ENCODE results near the gene ZNF205. TPM values are rescaled to one million over a fixed set of nuclear protein-coding genes. Genes with fewer than 3 reads are reported as not detected.
"Not testable (repeated sequence)": the region's sequence is repeated elsewhere in the genome, so short reads cannot be mapped to it uniquely, and the experiment has no call there.

The ZNF205 gene
- total and polyA plus RNA-seq, 11 donors, result 7.4 to 19.8 (median 8.6) TPM

- Histone ChIP-seq H3K9me3 (no peaks in the 10 kb centered on the region), H3K4me1 (peaks cover 0 to 32% (median 19%) of the 10 kb centered on the region in 12 donors), H3K36me3 (peaks cover 0 to 56% (median 36%) of the 10 kb centered on the region in 9 donors), H3K4me3 (no peak overlapping the region), H3K27ac (no peak overlapping the region), H3K27me3 (no peaks in the 10 kb centered on the region)
- no peak for TF ChIP-seq CTCF (IDR thresholded peaks at IDR 0.05)
- no peak for TF ChIP-seq POLR2A (IDR thresholded peaks at IDR 0.05)
- DNase-seq, result no peak
- WGBS, 4 donors, result 84 to 93% (median 88%) methylated on average over 14 of the region's 14 CpGs
- no peak for ATAC-seq
- intact Hi-C loops (cut with DNase I), result no loop called here
Observed at GRCh38 chr16:3138823-3139426, 26.5 kb downstream of the ZNF205 start.

GRCh38 chr16:3139561-3139960 lies 27.2 kb downstream of the ZNF205 start:
- 90 to 94% (median 91%) methylated on average over 9 of the region's 9 CpGs for WGBS, 4 donors
- H3K27me3 ChIP-seq; intact Hi-C loops (cut with DNase I); ATAC-seq; H3K9me3 ChIP-seq; H3K4me3 ChIP-seq; DNase-seq; H3K27ac ChIP-seq: not testable (repeated sequence)
- H3K36me3 ChIP-seq, result peaks cover 0 to 56% (median 36%) of the 10 kb centered on the region in 9 donors
- peaks cover 0 to 35% (median 20%) of the 10 kb centered on the region in 12 donors for H3K4me1 ChIP-seq

GRCh38 chr16:3140603-3141427 lies 28.4 kb downstream of the ZNF205 start:
- 93 to 95% (median 95%) methylated on average over 45 to 69 of the region's 69 CpGs for WGBS, 4 donors
- TF ChIP-seq CTCF (IDR thresholded peaks at IDR 0.05), result no peak
- no peak for TF ChIP-seq POLR2A (IDR thresholded peaks at IDR 0.05)
- DNase-seq (peak in 2 of 5 donors; percentile 20 to 60), ATAC-seq (no peak)
- H3K9me3 ChIP-seq, result no peaks in the 10 kb centered on the region
- H3K4me3 ChIP-seq, result no peak overlapping the region
- no peaks in the 10 kb centered on the region for H3K27me3 ChIP-seq
- intact Hi-C loops (cut with DNase I), result no loop called here
- H3K27ac ChIP-seq, result no peak overlapping the region
- peaks cover 0 to 42% (median 17%) of the 10 kb centered on the region in 12 donors for H3K4me1 ChIP-seq
- H3K36me3 ChIP-seq, result peaks cover 0 to 56% (median 36%) of the 10 kb centered on the region in 9 donors

GRCh38 chr16:3141781-3142311 lies 29.5 kb downstream of the ZNF205 start:
- peaks cover 0 to 37% (median 11%) of the 10 kb centered on the region in 12 donors for H3K4me1 ChIP-seq
- no peak overlapping the region for H3K4me3 ChIP-seq
- H3K9me3 ChIP-seq, result no peaks in the 10 kb centered on the region
- H3K27me3 ChIP-seq, result no peaks in the 10 kb centered on the region
- intact Hi-C loops (cut with DNase I), result no loop called here
- ATAC-seq, result no peak
- peak overlapping the region in 1 of 12 donors; percentile 18 for H3K27ac ChIP-seq
- 95 to 97% (median 96%) methylated on average over 14 to 23 of the region's 23 CpGs for WGBS, 4 donors
- DNase-seq, result peak in 2 of 5 donors; percentile 23 to 55
- peaks cover 0 to 56% (median 36%) of the 10 kb centered on the region in 9 donors for H3K36me3 ChIP-seq
- TF ChIP-seq POLR2A (IDR thresholded peaks at IDR 0.05) (no peak), CTCF (IDR thresholded peaks at IDR 0.05) (no peak)
